Urinary bladder (tissue), 4 donors: ENCODE measurements around the gene MESP2. TPM values are rescaled to one million over a fixed set of nuclear protein-coding genes. Genes with fewer than 3 reads are reported as not detected.

Source experiments
- DNase-seq: peaks from one replicate; pipeline ENCODE4 v3.0.0-alpha.2; 2015; ENCODE audit errors: extremely low spot score
- H3K27ac ChIP-seq: one replicate; pipeline ENCODE4 v1.5.1; 2013; ENCODE audit warnings: low read depth, mild to moderate bottlenecking, moderate library complexity
- H3K36me3 ChIP-seq: one replicate; pipeline ENCODE4 v1.6.1; 2013; ENCODE audit warnings: mild to moderate bottlenecking, moderate library complexity; ENCODE audit not compliant: insufficient read depth
- H3K4me1 ChIP-seq: one replicate; pipeline ENCODE4 v1.6.1; 2013; ENCODE audit warnings: mild to moderate bottlenecking, moderate library complexity; ENCODE audit not compliant: insufficient read depth
- H3K4me3 ChIP-seq: one replicate; pipeline ENCODE4 v1.5.1; 2013; ENCODE audit warnings: low read depth, low read length
- WGBS: extraction: QIAGEN DNeasy Blood & Tissue Kit; methylation state at CpG from one replicate; pipeline ENCODE4 v1.1.7; 2013; 5-methylcytosine and 5-hydroxymethylcytosine counted together
- polyA plus RNA-seq: library from polyadenylated mRNA; stranded (reverse); fragments of 200-250 nt; gene quantifications from one replicate; pipeline ENCODE4 v1.2.3, GENCODE V29; 2013
- total RNA-seq: library from RNA; depleted of rRNA; stranded (reverse); fragments of >200 nt; gene quantifications from one replicate; pipeline ENCODE4 v1.2.3, GENCODE V29; 2014
- donor health status: healthy with polysubstance abuse.
- donor health status: healthy.

The MESP2 gene
- total and polyA plus RNA-seq, 2 donors: 0.10 TPM; not detected in 1

DNA sequence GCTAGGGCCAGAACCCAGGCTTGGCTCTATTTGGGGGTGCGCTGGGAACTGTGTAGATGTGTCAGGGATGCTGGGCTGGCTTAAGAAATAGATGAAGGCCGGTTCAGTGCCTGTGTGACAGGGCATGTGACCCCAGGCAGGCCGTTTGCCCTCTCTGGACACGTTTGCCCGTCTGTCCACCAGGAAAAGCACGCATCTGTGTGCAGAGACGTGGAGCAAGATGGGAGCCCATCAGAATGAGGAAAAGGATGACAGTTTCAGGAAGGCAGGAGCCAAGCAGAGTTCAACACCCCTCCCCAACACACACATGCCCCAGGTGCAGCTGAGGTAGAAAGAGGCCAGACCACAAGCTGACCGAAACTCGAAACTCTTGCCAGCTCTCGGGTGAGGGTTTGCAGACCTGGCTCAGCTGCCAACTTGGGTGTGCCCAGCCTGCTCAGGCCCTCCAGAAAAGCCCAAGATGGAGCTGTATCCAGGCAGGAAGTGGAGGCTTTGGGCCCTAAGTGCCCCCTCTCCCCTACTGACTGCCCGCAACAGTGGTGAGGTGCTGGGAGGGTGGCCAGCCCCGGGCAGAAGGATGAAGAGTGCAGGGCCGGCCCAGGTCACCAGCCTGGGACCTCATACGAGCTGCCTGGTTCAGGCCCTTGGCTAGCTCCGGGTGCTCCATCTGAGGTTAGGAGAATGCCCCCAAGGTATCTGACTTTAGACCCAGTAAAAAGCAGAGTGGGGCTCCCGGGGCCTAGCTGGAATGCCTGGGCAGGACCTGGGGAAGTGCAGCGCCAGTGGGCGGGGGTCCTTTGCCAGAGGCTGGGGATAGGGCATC, 14.9 kb upstream of the MESP2 start:
- Histone ChIP-seq H3K27ac (peak overlapping the region; percentile 13), H3K4me3 (no peak overlapping the region), H3K36me3 (no peaks in the 10 kb centered on the region), H3K4me1 (no peaks in the 10 kb centered on the region)
- DNase-seq: no peak
- 73% methylated on average over 18 of the region's 18 CpGs for WGBS

DNA sequence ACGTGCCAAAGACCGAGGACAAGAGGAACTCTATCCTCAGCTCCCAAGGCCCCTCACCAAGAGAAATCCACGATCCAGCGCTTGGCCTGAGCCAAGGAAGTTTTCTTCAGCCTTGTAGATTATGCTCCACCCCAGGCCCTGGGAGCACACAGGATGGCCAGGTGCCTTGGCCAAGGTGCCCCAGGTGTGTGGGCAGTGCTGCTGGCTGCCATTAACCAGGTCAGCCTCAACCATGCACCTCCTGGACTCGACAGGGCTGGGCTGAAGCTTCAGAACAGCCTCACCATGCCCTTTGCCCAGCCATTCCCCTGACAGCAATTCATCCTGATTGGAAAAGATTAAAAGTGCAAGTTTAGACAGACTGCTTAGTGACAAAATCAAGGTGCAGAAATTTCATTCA, 14.2 kb upstream of the MESP2 start:
- Histone ChIP-seq H3K27ac (peak overlapping the region; percentile 13), H3K4me1 (no peaks in the 10 kb centered on the region), H3K36me3 (no peaks in the 10 kb centered on the region), H3K4me3 (no peak overlapping the region)
- no peak for DNase-seq
- 86% methylated on average over 5 of the region's 5 CpGs for WGBS

DNA sequence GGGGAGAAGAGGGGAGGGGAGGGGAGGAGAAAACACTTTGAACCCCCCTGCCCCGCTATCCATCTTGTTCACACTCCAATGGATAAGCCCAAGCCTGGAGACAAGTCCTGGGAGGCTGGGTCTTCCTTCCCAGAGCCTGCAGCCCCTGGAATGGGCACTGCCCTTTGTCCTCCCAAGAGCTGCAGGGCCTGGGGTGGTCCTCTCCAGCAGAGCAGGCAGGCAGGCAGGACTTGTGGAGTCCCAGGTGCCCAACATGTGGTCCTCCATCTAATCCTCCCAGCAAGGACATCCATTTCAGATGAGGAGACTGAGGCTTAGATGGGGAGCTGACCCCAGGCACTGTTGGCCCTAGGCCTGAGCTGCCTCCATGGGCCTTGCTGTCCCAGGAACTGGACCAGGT, 10.4 kb upstream of the MESP2 start:
- no peaks in the 10 kb centered on the region for H3K36me3 ChIP-seq
- H3K27ac ChIP-seq: no peak overlapping the region
- WGBS: 57% methylated on average over 1 of the region's 1 CpG
- DNase-seq: no peak
- H3K4me3 ChIP-seq: no peak overlapping the region
- no peaks in the 10 kb centered on the region for H3K4me1 ChIP-seq

DNA sequence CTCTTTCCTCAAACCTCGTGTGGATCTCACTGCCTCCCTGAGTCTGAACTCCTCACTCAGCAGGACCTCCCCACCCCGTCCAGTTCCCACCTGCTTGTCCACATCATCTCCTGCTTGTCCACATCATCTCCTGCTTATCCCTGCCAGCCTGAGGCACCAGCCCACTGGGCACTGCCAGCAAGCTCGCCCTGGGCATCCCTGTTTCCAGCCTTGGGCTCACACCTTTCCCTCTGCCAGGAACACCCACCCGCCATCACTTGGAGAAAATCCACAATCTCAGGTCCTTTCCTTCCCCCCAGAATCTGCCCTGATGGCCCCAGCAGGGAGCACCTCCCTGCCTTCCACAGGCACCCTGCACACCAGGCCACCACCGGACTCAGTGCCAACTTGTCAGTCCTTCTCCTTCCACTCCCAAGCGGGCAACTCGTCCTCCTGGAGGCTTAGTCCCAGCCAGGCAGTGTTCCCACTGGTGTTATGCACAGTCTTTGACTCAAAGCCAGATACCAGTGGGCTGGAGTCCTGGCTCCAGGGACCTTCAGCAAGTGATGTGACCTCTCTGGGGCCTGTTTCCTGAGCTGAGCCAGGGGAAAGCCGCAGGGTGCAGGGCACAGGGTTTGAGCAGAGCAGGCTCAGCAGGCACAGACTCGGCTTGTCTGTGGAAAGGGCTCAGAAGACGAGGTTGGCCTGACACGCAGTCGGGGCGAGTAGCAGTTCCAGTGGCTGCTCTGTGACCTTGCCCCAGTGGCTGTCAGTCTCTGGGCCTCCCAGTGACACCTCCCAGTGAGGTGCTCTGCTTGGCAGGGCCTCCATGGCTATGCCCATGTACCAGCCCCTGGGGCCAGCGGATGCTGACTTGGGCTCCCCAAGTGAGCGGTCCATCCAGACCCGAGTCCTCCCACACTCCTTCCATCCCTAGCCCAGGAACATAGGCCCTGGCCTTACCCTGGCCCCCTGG, 9.5 kb upstream of the MESP2 start:
- Histone ChIP-seq H3K4me1 (no peaks in the 10 kb centered on the region), H3K36me3 (no peaks in the 10 kb centered on the region), H3K4me3 (no peak overlapping the region), H3K27ac (no peak overlapping the region)
- WGBS: 88% methylated on average over 16 of the region's 16 CpGs
- DNase-seq: no peak

DNA sequence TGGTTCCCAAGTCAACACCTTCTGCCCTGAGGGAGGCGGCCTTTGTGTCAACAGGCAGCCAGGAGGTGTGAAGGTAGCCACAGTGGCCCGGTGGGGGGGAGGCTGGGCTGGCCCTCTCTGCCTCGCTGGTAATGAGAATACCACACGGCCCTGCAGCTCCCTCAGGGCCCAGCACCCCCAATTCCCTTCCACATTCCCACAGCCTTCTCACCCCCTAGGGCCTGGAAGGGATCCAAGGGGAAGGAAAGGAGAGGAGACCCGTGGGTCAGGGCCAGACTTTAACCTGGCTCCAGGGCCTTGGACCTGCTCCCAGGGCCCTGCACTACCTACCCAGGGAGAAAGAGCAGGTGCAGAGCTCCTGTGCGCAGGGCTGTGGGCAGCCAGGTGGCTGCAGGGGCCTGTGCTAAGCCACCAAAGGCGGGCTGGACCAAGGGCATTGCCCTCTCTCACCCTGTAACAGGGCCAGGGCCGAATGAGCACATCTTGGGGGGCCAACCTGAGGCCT, 8.7 kb upstream of the MESP2 start:
- WGBS: 75% methylated on average over 8 of the region's 8 CpGs
- Histone ChIP-seq H3K4me1 (no peaks in the 10 kb centered on the region), H3K27ac (no peak overlapping the region), H3K36me3 (no peaks in the 10 kb centered on the region), H3K4me3 (no peak overlapping the region)
- DNase-seq: no peak

DNA sequence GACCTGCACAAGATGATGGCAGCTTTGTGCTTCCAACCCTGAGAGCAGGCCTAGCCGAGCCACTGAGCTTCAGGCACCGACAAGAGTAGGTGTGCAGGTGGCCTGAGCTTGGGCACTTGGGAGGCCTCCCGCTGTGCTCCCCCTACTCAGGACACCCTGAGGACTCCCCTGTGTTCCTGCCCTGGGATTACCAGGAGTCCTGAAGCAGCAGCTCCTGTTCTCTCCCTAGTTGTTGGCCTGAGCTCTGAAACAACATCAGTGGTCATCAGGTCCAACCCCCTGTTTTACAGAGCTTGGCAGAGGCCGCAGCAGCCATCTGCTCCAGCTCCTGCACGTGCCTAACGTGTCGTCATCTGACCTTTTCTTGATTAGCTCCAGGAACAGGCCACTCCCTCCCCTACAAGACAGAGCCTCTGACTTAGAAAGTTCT, 8.0 kb upstream of the MESP2 start:
- Histone ChIP-seq H3K27ac (no peak overlapping the region), H3K4me3 (no peak overlapping the region), H3K4me1 (no peaks in the 10 kb centered on the region), H3K36me3 (no peaks in the 10 kb centered on the region)
- no peak for DNase-seq
- 58% methylated on average over 7 of the region's 7 CpGs for WGBS

DNA sequence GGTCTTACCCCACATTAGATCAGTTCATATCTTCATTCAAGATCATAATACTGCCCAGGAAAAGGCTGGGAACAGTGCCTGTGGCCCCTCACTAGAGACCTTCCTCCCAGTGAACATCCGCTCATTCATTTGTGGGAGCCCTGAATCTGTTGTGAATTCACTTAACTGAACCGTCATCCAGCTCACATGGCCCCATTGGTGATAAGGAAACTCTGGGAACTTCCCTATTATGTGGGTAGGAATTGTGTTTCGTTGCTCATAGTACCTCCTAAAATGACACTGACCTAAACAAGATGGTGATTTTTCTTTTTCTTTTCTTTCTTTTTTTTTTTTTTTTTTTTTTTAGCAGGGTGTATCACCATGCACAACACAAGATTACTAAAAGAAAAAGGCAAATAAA, 6.8 kb upstream of the MESP2 start:
- 92% methylated on average over 3 of the region's 3 CpGs for WGBS
- no peak for DNase-seq
- H3K36me3 ChIP-seq: no peaks in the 10 kb centered on the region
- no peaks in the 10 kb centered on the region for H3K4me1 ChIP-seq
- no peak overlapping the region for H3K27ac ChIP-seq
- H3K4me3 ChIP-seq: no peak overlapping the region

DNA sequence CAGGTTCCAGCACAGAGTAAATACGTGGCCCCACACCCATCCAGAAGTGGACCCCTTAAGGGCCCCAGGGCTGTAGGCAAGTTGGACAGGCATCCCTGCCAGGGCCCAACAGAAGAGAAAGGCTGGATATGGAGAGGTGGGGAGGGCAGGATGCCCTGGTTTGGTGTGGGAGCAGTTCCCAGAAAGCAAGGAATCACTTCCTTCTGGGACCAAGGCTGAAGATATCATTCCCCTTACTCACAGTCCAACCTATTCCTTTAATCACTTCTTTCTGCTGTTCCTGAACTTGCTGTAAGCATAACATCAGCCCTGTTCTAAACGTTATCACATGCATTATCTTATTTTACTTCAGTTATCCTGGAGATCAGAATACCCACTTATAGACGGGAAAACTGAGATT, 6.1 kb upstream of the MESP2 start:
- Histone ChIP-seq H3K36me3 (no peaks in the 10 kb centered on the region), H3K4me3 (no peak overlapping the region), H3K27ac (no peak overlapping the region), H3K4me1 (no peaks in the 10 kb centered on the region)
- DNase-seq: no peak
- WGBS: 78% methylated on average over 3 of the region's 3 CpGs

DNA sequence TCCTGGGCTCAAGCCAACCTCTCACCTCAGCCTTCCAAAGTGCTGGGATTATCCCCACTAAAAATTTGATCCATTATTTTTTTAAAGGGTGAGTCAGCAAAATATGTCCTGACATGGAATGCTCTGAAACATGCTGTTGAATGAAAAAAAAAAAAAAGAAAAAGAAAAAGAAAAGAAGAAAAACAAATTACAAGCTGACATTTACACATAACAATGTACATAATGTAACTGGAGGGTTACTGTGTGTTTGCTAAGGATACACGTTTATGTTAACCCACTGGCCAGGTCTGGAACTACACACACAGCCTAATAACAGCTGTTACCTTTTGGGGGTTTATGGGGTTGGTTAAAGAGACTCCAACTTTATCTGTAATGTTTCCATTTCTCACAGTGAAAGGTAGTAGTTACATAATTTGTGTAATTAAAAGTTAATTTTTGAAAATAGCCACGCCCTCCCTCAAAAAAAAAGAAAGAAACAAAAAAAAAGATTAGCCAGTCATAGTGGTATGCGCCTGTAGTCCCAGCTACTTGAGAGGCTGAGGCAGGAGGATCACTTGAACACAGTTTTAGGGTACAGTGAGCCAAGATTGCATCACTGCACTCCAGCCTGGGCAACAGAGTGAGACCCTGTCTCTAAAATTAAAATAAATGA, 3.1 kb upstream of the MESP2 start:
- 73% methylated on average over 3 of the region's 3 CpGs for WGBS
- H3K36me3 ChIP-seq: no peaks in the 10 kb centered on the region
- H3K4me1 ChIP-seq: no peaks in the 10 kb centered on the region
- H3K27ac ChIP-seq: no peak overlapping the region
- no peak overlapping the region for H3K4me3 ChIP-seq
- no peak for DNase-seq

DNA sequence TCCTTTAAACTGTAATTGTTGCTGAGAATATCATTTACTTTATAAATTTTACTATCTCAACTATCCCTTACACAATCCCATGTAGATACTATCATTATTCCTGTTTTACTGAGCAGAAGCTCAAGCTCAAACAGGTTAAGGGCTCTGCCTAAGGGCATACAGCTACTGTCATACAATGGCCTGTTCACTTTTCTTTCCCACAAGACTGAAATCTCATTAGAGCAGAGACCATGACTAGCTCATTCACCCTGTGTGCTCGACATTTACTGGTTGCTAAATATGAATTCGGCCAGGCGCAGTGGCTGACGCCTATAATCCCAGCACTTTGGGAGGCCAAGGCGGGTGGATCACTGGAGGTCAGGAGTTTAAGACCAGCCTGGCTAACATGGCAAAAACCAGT, 1.6 kb upstream of the MESP2 start:
- WGBS: 88% methylated on average over 5 of the region's 5 CpGs
- H3K27ac ChIP-seq: no peak overlapping the region

DNA sequence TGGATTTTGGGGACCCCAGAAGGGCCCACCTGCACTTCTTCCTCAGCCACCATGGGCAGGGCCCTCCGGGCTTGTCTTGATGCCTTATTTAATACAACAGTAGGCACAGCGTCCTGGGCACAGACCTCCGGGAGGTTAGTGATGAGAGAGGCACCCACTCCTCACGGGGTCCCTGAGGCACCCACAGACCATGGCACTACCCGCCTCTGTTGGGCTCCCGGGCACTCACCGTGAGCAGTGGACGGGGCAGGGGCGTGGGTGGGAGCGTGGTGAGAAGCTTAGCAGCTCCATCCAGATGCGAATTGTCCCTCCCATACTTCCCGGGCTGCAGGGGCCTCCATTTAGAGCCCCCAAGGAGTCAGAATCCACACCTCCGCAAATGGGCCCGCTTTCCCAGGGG, 317 bp upstream of the MESP2 start:
- WGBS: 75% methylated on average over 14 of the region's 14 CpGs
- H3K36me3 ChIP-seq: no peaks in the 10 kb centered on the region
- no peak for DNase-seq
- H3K27ac ChIP-seq: no peak overlapping the region
- peak overlapping the region; percentile 16 for H3K4me3 ChIP-seq
- H3K4me1 ChIP-seq: no peaks in the 10 kb centered on the region

More for the DNA sequence above, 1.6 kb upstream of the MESP2 start:
- no peak overlapping the region for H3K4me3 ChIP-seq
- H3K36me3 ChIP-seq: no peaks in the 10 kb centered on the region
- no peak for DNase-seq
- no peaks in the 10 kb centered on the region for H3K4me1 ChIP-seq

DNA sequence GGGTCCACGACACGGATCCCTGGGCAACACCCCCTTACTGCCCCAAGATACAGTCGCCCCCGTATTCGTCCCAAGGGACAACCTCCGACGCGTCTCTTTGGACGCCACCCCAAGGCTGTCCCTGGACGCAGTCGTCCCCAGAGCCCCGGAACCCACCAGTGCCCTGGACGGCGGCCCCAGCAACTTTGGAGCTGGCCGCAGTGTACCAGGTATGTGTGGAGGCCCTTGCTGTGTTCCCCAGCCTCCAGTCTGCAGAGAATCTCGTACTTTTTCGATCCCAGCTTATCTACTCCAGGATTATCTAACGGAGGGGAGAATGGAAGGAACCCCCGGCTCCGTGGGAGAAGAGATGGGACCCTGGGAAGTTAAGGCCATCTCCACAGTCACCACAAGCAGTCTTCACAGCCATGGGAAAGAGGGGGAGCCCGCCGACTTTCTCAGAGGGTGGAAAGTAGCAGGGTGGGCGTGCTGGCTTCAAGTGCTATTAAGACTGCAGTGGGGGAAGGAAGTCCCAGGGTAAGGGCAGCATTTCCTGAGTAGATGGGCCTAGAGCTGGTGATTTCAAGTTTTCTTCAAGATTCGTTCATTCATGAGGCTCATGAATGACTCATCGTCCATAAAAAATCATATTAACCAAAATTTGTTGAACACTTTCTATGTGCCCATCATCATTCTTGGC, 1.1 kb downstream of the MESP2 start:
- WGBS: 68% methylated on average over 25 of the region's 25 CpGs
- Histone ChIP-seq H3K4me3 (no peak overlapping the region), H3K4me1 (no peaks in the 10 kb centered on the region), H3K36me3 (no peaks in the 10 kb centered on the region), H3K27ac (no peak overlapping the region)
- no peak for DNase-seq

DNA sequence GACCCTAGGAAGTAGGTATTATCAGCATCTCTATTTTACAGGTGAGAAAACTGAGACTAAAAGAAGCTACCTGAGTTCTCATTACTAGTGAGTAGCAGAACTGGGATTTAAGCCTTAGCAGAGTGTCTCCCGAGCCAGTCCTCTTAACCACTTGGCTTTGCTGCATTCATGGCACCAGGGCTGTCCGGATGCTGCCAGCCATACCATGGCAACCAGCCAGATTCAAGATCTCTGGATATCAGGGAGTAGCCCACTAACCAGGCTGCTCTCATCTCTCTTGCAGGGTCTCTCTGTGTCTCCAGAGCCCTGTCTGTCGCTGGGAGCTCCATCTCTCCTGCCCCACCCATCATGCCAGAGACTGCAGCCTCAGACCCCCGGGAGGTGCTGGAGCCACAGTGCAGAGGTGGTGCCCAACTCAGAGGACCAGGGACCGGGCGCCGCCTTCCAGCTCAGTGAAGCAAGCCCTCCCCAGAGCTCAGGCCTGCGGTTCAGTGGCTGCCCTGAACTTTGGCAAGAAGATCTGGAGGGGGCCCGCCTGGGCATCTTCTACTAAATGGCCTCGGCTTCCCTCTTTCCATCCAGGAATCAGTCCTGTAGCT, 1.7 kb downstream of the MESP2 start:
- Histone ChIP-seq H3K4me3 (no peak overlapping the region), H3K4me1 (no peaks in the 10 kb centered on the region), H3K36me3 (no peaks in the 10 kb centered on the region), H3K27ac (no peak overlapping the region)
- 91% methylated on average over 10 of the region's 10 CpGs for WGBS
- DNase-seq: no peak
